Urothelium cell line (cell line): ENCODE measurements around the gene GPSM1.

Experiments
- DNase-seq: peaks from one replicate; pipeline ENCODE4 v3.0.0; 2011; ENCODE audit warnings: low spot score, mixed read lengths
- FAIRE-seq: peaks from 2 replicates; lab custom pipeline; 2011; peaks lifted over from hg19 to GRCh38; lab: Jason Lieb, UNC

GPSM1 gene

DNA sequence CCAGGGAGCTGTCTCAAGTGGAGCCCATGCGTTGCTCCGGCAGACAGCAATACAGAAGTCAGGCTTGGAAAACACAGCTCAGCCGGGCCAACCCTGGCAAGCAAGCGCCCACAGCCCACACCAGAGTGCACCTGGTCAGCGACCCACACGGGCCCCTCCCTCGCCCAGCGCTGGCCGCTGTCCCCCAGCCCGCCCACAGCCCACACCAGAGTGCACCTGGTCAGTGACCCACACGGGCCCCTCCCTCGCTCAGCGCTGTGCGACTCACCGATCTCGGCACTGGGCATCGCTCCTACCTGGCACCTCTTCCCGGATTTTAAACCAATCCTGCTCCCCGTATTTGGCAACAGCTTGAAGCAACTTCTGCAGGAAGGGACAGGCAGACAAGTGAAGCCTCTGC lies 59.9 kb downstream of the GPSM1 start:
- FAIRE-seq (no peak), DNase-seq (no peak)

GRCh38 chr9:136389396-136389795 lies 62.1 kb downstream of the GPSM1 start:
- FAIRE-seq (no peak), DNase-seq (no peak)

DNA sequence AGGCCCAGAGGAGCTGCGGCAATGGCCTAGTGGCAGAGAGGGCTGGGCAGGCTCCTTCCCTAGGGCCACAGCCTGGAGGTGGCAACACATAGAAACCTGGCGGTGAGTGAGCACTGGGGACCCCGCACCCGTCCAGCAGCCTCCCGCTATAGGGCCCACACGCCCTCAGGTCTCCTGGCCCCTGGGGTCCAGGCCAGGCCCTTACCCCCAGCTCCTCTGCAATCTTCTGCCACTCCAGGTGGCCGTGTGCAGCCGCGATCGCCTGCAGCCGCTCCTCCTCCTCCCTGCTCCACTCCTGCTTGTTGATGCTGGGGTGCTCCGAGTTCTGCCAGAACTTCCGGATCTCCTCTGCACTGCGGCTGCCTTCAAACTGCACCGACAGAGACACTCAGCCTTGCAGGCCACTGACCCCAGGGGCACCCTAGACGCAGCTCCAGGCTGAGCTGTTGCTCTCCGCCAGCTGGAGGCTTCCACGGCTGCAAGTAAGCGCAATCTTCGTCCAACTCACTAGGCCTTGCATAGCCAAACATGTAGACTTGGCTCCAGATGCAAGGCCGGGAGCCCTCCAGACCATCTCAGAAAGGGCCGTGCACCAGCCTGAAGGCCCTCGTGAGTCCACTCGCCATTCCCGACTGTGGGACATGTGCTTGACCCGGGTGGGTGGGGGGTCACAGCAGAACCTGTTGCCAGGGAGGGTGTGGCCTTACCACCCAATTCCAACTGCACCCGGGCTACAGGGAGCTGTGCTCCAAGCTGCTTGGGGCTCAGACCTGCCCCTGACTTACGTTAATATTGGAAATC lies 64.6 kb downstream of the GPSM1 start:
- no peak for FAIRE-seq
- DNase-seq = no peak

DNA sequence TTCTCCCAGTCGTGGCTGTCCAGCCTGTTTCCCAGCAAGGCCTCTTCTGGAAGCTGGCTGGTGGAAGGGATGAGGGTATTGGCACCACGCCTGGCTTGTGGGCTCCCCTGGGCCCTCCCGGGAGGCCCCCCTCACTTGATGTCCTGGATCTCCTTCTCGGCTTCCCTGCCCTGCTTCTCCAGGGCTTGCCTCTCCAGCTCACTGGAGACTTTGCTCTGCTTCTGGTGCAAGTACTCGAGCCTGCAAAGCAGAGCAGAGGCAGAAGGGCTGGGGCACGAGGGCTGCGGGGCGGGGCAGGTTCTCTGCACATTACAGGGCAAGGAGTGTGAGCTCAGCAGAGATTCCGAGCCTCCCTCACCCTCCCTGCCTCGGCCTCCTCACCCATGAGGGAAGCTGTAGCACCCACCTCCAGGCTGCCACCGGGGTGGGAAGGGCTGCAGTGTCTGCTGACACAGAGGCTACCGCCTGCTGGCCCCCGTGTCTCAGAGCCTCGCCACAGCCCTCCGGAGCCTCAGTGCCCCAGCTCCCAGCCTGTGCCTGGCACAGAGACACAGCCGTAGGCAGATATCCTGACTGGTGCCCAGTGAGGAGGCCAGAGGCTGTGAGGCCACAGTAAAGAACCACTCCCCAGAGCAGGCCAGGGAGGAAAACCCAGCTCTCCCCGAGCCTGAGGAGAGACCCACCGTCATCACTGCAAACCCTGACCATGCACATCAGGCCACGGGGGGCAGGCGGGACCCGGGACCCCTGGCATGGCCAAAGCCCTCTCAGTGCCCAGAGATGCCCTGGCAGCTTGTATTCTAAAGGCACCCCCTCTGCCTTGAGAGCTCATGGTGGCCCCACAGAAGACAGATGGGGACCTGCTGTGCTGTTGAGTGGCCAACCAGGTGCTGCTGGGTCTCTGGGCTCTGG lies 65.5 kb downstream of the GPSM1 start:
- no peak for FAIRE-seq
- no peak for DNase-seq

- FAIRE-seq = no peak
- no peak for DNase-seq
Measured at GRCh38 chr9:136393531-136393930, 66.2 kb downstream of the GPSM1 start.

DNA sequence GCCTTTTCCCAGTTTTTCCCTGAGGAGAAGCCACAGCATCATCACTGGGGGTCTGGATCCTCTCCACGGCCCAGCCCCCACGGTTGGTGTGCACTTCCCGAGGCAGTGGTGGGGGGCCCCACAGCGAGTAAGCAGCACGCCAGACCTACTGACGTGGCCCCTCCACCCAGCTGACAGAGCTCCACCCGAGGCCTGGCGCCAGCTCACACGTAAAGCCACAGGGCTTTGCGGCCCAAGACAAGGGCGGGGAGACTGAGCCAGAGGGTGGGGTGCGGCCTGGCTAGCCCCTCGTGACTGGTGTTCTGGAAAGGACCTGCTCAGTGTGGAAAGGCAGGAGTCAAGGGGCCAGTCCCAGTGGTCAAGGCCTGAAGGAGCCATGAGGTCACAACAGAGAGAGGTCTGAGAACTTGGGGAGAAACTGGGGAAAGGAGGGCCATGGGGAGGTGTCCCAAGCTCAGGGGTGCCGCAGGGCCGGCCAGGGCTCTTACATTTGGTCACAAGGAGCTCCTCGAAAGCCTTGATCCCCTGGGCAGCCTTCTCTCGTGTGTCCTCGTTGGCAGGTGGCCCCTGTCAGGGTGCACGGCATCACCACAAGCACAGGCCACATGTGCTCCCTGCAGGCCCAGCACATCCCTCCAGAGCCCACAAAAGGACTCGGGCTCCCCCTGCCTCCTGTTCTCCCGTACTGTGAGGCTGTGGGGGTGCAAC lies 67.1 kb downstream of the GPSM1 start:
- no peak for DNase-seq
- no peak for FAIRE-seq

- FAIRE-seq = no peak
- no peak for DNase-seq
Measured at GRCh38 chr9:136395020-136395340, 67.6 kb downstream of the GPSM1 start.

GRCh38 chr9:136395345-136396218 lies 68.2 kb downstream of the GPSM1 start:
- FAIRE-seq (no peak), DNase-seq (no peak)

DNA sequence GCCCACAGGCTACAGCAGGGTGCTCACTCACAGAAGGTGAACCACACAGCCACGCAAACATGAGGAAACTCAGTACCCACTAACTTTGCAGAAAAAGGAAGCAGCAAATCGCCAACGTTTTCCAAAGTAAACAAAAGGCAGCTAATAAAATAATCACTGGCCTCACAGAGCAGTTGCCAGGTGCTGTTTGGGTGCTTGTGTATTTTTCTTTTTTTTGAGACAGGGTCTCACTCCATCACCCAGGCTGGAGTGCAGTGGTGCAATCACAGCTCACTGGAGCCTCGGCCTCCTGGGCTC lies 68.8 kb downstream of the GPSM1 start:
- FAIRE-seq (no peak), DNase-seq (no peak)

- FAIRE-seq = no peak
- no peak for DNase-seq
Measured at GRCh38 chr9:136397643-136398042, 70.3 kb downstream of the GPSM1 start.

- no peak for DNase-seq
- FAIRE-seq = no peak
Measured at GRCh38 chr9:136398286-136398685, 70.9 kb downstream of the GPSM1 start.

- DNase-seq (peak; percentile 17), FAIRE-seq (no peak)
Measured at GRCh38 chr9:136399176-136400037, 72.1 kb downstream of the GPSM1 start.

DNA sequence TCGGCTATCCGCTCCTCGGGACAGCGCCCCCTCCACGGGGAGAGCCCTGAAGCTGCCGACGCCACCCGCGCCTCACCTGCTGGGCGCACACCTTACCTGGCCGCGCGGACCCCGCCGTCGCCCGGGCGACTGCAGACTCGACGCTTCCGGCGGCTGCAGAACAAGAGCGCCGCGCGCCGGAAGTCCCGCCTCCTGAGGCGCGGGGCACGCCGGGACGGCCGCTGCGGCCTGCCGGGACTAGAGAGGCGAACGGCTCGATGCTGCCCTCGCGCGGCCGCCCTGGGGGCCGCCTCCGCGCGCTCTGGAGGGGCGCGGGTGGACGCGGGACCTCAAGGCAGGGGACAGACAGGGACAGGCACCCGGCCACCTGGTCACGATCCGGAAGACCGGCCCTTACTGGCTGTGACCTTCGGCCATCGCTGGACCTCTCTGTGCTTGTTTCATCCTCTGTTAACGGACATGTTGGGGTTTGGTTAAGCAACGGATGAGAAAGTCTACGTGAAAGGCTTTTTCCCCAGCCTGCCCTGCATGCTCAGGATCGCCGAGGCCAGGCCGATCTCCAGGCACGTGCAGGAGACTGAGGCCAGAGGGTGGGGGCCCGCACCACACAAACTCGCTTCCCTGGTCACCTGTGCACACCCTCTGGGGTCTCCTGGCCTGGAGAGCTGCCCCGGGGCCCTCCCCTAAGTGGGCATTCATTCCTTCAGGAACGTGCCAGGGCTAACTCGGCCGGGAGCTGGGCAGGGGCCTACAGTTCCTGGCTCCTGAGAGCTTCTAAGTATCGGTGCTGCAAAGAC lies 72.9 kb downstream of the GPSM1 start, which contains the start of gene SNAPC4:
TSS of gene SNAPC4 (minus strand) at position 133 of the 797 bp plus-strand sequence. CDS start 1,742 bp downstream, outside the sequence.
- peak; percentile 88 for FAIRE-seq
- DNase-seq = peak; percentile 98

GRCh38 chr9:136401173-136401922 lies 74.0 kb downstream of the GPSM1 start:
- no peak for FAIRE-seq

GRCh38 chr9:136402067-136402466 lies 74.7 kb downstream of the GPSM1 start:
- DNase-seq (no peak), FAIRE-seq (no peak)

More at GRCh38 chr9:136401173-136401922, 74.0 kb downstream of the GPSM1 start:
- no peak for DNase-seq

DNA sequence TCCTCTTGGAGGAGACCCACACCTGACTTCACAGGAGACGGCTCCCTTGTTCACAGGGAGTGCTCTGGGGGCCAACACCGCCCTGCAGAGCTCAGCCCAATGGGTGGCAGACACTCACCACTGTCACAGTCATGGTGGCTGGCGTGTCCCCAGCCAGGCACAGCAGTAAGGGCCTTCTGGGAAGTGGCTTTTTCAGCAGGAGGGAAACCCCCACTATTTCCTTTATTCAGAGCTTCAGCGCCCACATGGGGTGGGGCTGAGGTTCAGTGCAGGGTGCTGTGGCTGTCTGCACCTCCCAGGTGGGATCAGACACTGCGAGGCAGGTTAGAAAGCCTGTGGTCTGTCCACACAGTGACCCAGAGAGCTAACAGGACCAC lies 76.2 kb downstream of the GPSM1 start:
- FAIRE-seq = no peak

DNA sequence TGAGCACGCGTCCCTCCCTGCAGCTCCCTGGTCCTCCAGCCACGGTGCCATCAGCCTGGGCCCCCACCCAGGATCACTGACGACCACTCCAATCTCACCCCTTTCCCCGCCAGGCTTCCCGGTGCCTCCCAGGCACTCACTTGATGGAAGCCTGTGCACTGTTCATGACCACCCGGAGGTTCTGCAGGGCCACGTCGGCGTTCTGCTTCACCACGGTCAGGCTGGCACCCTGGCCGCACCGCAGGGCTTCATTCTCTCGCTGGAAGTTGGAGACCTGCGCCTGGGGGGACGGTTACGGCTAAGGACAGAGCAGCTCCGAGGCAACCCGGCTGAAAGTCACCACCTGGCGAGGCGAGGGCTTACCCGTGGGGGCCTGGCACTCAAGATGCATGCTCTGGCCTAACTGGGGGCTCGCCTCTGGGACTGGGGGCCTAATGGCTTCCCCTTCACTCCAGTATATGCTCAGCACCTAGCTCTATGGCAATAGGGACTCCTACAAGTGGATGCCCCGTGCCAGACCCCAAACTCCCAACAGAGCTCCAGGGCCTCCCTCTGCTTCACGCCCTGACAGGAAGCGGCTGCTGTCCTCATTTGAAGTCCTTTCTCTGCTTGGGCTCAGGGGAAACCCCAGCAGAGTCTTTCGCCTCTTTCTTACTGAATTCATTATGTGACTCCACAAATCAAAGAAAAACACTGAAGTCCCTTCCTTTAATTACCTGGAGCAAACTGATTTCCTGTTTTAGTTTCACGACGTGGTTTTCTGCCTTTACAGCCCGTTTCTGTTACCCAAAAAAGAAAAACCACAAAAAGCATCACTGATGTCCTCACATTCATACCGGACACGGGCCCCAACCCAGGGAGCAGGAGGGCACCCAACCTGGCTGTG lies 76.8 kb downstream of the GPSM1 start:
- FAIRE-seq (no peak), DNase-seq (no peak)

More for the DNA sequence above, 76.2 kb downstream of the GPSM1 start:
- no peak for DNase-seq
